GM19463 (cell line): Measurements from ENCODE around the gene ARSB.
"Not testable (repeated sequence)": the region's sequence is repeated elsewhere in the genome, so short reads cannot be mapped to it uniquely, and the experiment has no call there.

Experiments used
- ATAC-seq: cut with Tn5 transposase; IDR thresholded peaks from one replicate; pipeline ENCODE4 v1.9.1; 2021; ENCODE audit warnings: mild to moderate bottlenecking, moderate library complexity; ENCODE audit not compliant: unreplicated experiment

The ARSB gene

GRCh38 chr5:78958672-78959445, 26.3 kb downstream of the ARSB start:
- no peak for ATAC-seq

- ATAC-seq: no peak
Observed at GRCh38 chr5:78956901-78957300, 28.2 kb downstream of the ARSB start.

GRCh38 chr5:78953092-78953800, 31.9 kb downstream of the ARSB start:
- peak; percentile 74 for ATAC-seq

- ATAC-seq: no peak
Observed at GRCh38 chr5:78930721-78931120, 54.4 kb downstream of the ARSB start.

GRCh38 chr5:78929833-78930232, 55.3 kb downstream of the ARSB start:
- no peak for ATAC-seq

- ATAC-seq: no peak
Observed at GRCh38 chr5:78927657-78928282, 57.3 kb downstream of the ARSB start.

- ATAC-seq: no peak
Observed at GRCh38 chr5:78926252-78926651, 58.9 kb downstream of the ARSB start.

GRCh38 chr5:78925129-78925876, 59.8 kb downstream of the ARSB start:
- ATAC-seq: no peak

- peak; percentile 21 for ATAC-seq
Observed at GRCh38 chr5:78923622-78923970, 61.5 kb downstream of the ARSB start.

GRCh38 chr5:78922879-78923621, 62.1 kb downstream of the ARSB start:
- peak; percentile 81 for ATAC-seq

- no peak for ATAC-seq
Observed at GRCh38 chr5:78920604-78921003, 64.5 kb downstream of the ARSB start.

- ATAC-seq: no peak
Observed at GRCh38 chr5:78919796-78920195, 65.3 kb downstream of the ARSB start.

- ATAC-seq: no peak
Observed at GRCh38 chr5:78916044-78916443, 69.1 kb downstream of the ARSB start.

GRCh38 chr5:78915170-78915569, 69.9 kb downstream of the ARSB start:
- no peak for ATAC-seq

GRCh38 chr5:78912811-78913210, 72.3 kb downstream of the ARSB start:
- ATAC-seq: no peak

GRCh38 chr5:78912085-78912771, 72.9 kb downstream of the ARSB start:
- ATAC-seq: no peak

GRCh38 chr5:78909224-78909983, 75.7 kb downstream of the ARSB start:
- not testable (repeated sequence) for ATAC-seq

- ATAC-seq: no peak
Observed at GRCh38 chr5:78908173-78909061, 76.7 kb downstream of the ARSB start.
